NCI-H187 treated with DMSO at 0.1 percent for 48 hours (cell line): Measurements from ENCODE around the gene CCDC188.

Experiments used
- DNase-seq: peaks from one replicate; lab custom pipeline; 2025; lab: John Stamatoyannopoulos, UW

CCDC188 gene

GRCh38 chr22:20116951-20117632 lies 33.8 kb downstream of the CCDC188 start, which contains the start of gene TRMT2A:
TRMT2A (minus strand) TSS chr22:20117226; CDS start chr22:20116906, 320 bp downstream.
- DNase-seq, result peak; percentile 35

- no peak for DNase-seq
Observed at GRCh38 chr22:20116376-20116950, 34.4 kb downstream of the CCDC188 start.

GRCh38 chr22:20115691-20116375 lies 35.0 kb downstream of the CCDC188 start, which contains the start of gene RANBP1:
RANBP1 (plus strand) TSS chr22:20116104; CDS start chr22:20116185, 81 bp downstream.
- no peak for DNase-seq

- DNase-seq, result no peak
Observed at GRCh38 chr22:20114506-20115475, 36.1 kb downstream of the CCDC188 start.

GRCh38 chr22:20113551-20114310 lies 37.1 kb downstream of the CCDC188 start:
- DNase-seq, result no peak

- no peak for DNase-seq
Observed at GRCh38 chr22:20112623-20113511, 38.0 kb downstream of the CCDC188 start.

- DNase-seq, result no peak
Observed at GRCh38 chr22:20111689-20112622, 38.9 kb downstream of the CCDC188 start.

GRCh38 chr22:20111045-20111688 lies 39.7 kb downstream of the CCDC188 start:
- DNase-seq, result no peak

- no peak for DNase-seq
Observed at GRCh38 chr22:20110359-20110985, 40.4 kb downstream of the CCDC188 start.

GRCh38 chr22:20109411-20110358 lies 41.2 kb downstream of the CCDC188 start:
- no peak for DNase-seq

GRCh38 chr22:20108757-20109230 lies 42.1 kb downstream of the CCDC188 start:
- no peak for DNase-seq

- DNase-seq, result no peak
Observed at GRCh38 chr22:20107951-20108756, 42.7 kb downstream of the CCDC188 start.

- DNase-seq, result no peak
Observed at GRCh38 chr22:20107471-20107901, 43.4 kb downstream of the CCDC188 start.

- DNase-seq, result no peak
Observed at GRCh38 chr22:20106849-20107237, 44.0 kb downstream of the CCDC188 start.

- DNase-seq, result no peak
Observed at GRCh38 chr22:20106205-20106848, 44.5 kb downstream of the CCDC188 start.
